A549 (cell line): Measurements from ENCODE around the gene TM4SF18. TPM values are rescaled to one million over a fixed set of nuclear protein-coding genes. Genes with fewer than 3 reads are reported as not detected.
"Not testable (repeated sequence)": the region's sequence is repeated elsewhere in the genome, so short reads cannot be mapped to it uniquely, and the experiment has no call there.

ENCODE experiments used
- ATAC-seq, 2 experiments: fragments of 200-7000 bp in 1 of 2; fragments of >200 bp in 1 of 2; cut with Nextera tagmentation in 1 of 2; cut with Tn5 transposase in 1 of 2; 3 replicates each; pipeline versions ENCODE4 v1.8.0 to v1.9.1; 2018 to 2020; ENCODE audit warnings: mild to moderate bottlenecking in 1 of 2, moderate library complexity in 1 of 2
- CTCF ChIA-PET: fragments of 300-600 bp; sonication (Branson Sonifier 250); formaldehyde crosslinking; extraction: SDS; loops from one replicate; lab custom pipeline; 2021; ENCODE audit warnings: antibody characterized with exemption, inconsistent platforms; lab: Yijun Ruan, JAX
- POLR2A ChIA-PET: fragments of 350-600 bp; formaldehyde crosslinking; extraction: SDS; loops from one replicate; lab custom pipeline; 2021; ENCODE audit warnings: antibody characterized with exemption, inconsistent platforms; lab: Yijun Ruan, JAX
- DNase-seq, 2 experiments: peaks; one replicate each; pipeline versions ENCODE4 v3.0.0 to v3.0.0-alpha.2; 2011 to 2016; ENCODE audit warnings: low read depth in 1 of 2, low spot score in 1 of 2
- FAIRE-seq: peaks from 2 replicates; lab custom pipeline; 2011; peaks lifted over from hg19 to GRCh38; lab: Jason Lieb, UNC
- H3K27ac ChIP-seq, 2 experiments: fragments of >200 bp; sonication (Bioruptor Twin); formaldehyde crosslinking; 3 replicates each; pipeline ENCODE4 v1.5.1; 2016 to 2017
- H3K4me1 ChIP-seq: fragments of >200 bp; sonication (Bioruptor Twin); formaldehyde crosslinking; 3 replicates; pipeline ENCODE4 v1.6.1; 2016
- H3K4me2 ChIP-seq: fragments of >200 bp; sonication (Bioruptor Twin); formaldehyde crosslinking; 3 replicates; pipeline ENCODE4 v1.6.1; 2016
- H3K4me3 ChIP-seq: fragments of >200 bp; sonication (Bioruptor Twin); formaldehyde crosslinking; 3 replicates; pipeline ENCODE4 v1.5.1; 2016
- H3K9me3 ChIP-seq: fragments of >200 bp; sonication (Bioruptor Twin); formaldehyde crosslinking; 3 replicates; pipeline ENCODE4 v1.6.1; 2016
- EHF ChIP-seq: fragments of 250-450 bp; sonication (Bioruptor Pico); IDR thresholded peaks from 2 replicates; pipeline ENCODE4 v1.5.0; 2020; ENCODE audit warnings: mild to moderate bottlenecking
- EHMT2 ChIP-seq: fragments of 200-600 bp; sonication (generic); IDR thresholded peaks from 2 replicates; pipeline ENCODE4 v1.6.1; 2016; ENCODE audit warnings: antibody characterized with exemption, low read depth, mild to moderate bottlenecking, moderate library complexity
- ESRRA ChIP-seq: fragments of 150-350 bp; IDR thresholded peaks from 2 replicates; pipeline ENCODE4 v1.6.1; 2014; ENCODE audit warnings: mild to moderate bottlenecking, low read length, borderline replicate concordance
- FOSB ChIP-seq: fragments of 250-450 bp; sonication (Bioruptor Pico); IDR thresholded peaks from 2 replicates; pipeline ENCODE4 v1.5.0; 2020; ENCODE audit warnings: mild to moderate bottlenecking, moderate library complexity
- FOSL2 ChIP-seq, 2 experiments: fragments of 450-650 bp in 1 of 2; fragments of >200 bp in 1 of 2; sonication (Bioruptor Twin) in 1 of 2; formaldehyde crosslinking; IDR thresholded peaks; 2 replicates each; pipeline versions ENCODE4 v1.5.0 to v1.6.1; 2016 to 2020; ENCODE audit warnings: mild to moderate bottlenecking in 1 of 2, moderate library complexity in 1 of 2
- GATA3 ChIP-seq: IDR thresholded peaks from 2 replicates; pipeline ENCODE4 v1.6.1; 2012; ENCODE audit warnings: borderline replicate concordance
- HEYL ChIP-seq: fragments of 250-450 bp; sonication (Bioruptor Pico); IDR thresholded peaks from 2 replicates; pipeline ENCODE4 v1.8.0; 2021; ENCODE audit warnings: mild to moderate bottlenecking, moderate library complexity
- HOXA7 ChIP-seq: fragments of 250-450 bp; sonication (Bioruptor Pico); IDR thresholded peaks from 2 replicates; pipeline ENCODE4 v1.5.0; 2020; ENCODE audit warnings: mild to moderate bottlenecking, moderate library complexity
- HOXB5 ChIP-seq: fragments of 250-450 bp; sonication (Bioruptor Pico); IDR thresholded peaks from 2 replicates; pipeline ENCODE4 v1.5.0; 2020; ENCODE audit warnings: mild to moderate bottlenecking, moderate library complexity
- KDM1A ChIP-seq: fragments of 200-600 bp; sonication (generic); IDR thresholded peaks from 2 replicates; pipeline ENCODE4 v1.6.1; 2016; ENCODE audit warnings: low read depth, mild to moderate bottlenecking
- KDM5A ChIP-seq: fragments of 200-600 bp; sonication (generic); IDR thresholded peaks from 2 replicates; pipeline ENCODE4 v1.6.1; 2016; ENCODE audit warnings: antibody characterized with exemption, mild to moderate bottlenecking
- NR3C1 ChIP-seq: fragments of >200 bp; sonication (Bioruptor Twin); formaldehyde crosslinking; IDR thresholded peaks from 3 replicates; pipeline ENCODE4 v1.6.1; 2017
- RARB ChIP-seq: fragments of 250-450 bp; sonication (Bioruptor Pico); IDR thresholded peaks from 2 replicates; pipeline ENCODE4 v1.8.0; 2021; ENCODE audit warnings: mild to moderate bottlenecking, moderate library complexity
- RCOR1 ChIP-seq: fragments of 150-350 bp; IDR thresholded peaks from 2 replicates; pipeline ENCODE4 v1.6.1; 2014; ENCODE audit warnings: antibody characterized with exemption, low read length, low read depth
- TP53 ChIP-seq: fragments of 250-450 bp; sonication (Bioruptor Pico); IDR thresholded peaks from 2 replicates; pipeline ENCODE4 v1.5.0; 2021; ENCODE audit warnings: mild to moderate bottlenecking, moderate library complexity
- ZSCAN20 ChIP-seq: fragments of 250-450 bp; sonication (Bioruptor Pico); IDR thresholded peaks from 2 replicates; pipeline ENCODE4 v1.8.0; 2022; ENCODE audit warnings: mild to moderate bottlenecking, moderate library complexity
- WGBS: methylation state at CpG from one replicate; pipeline ENCODE4 v1.1.6; 2017; ENCODE audit errors: missing lambda C conversion rate; 5-methylcytosine and 5-hydroxymethylcytosine counted together
- polyA plus RNA-seq, 4 experiments: library from polyadenylated mRNA; depleted of rRNA in 3 of 4; stranded (reverse); fragments of >200 nt; fragmentation: RNase III in 1 of 4; extraction: RNeasy Plus Mini Kit Qiagen cat#74134 plus additional on column Dnase treatment in 1 of 4; gene quantifications; 2 replicates in 3 of 4; 3 replicates in 1 of 4; pipeline ENCODE4 v1.2.3, GENCODE V29; 2011 to 2017
- TF ChIP-seq, protein P1 (sequence below): fragments of 250-450 bp; sonication (Bioruptor Pico); IDR thresholded peaks from 2 replicates; pipeline ENCODE4 v1.5.0; 2020; ENCODE audit warnings: low read depth, mild to moderate bottlenecking, moderate library complexity
- TF ChIP-seq, protein P2 (sequence below): fragments of 250-450 bp; sonication (Bioruptor Pico); IDR thresholded peaks from 2 replicates; pipeline ENCODE4 v1.5.0; 2021; ENCODE audit warnings: mild to moderate bottlenecking, moderate library complexity, borderline replicate concordance
- TF ChIP-seq, protein P3 (sequence below): IDR thresholded peaks from 2 replicates; pipeline ENCODE4 v1.6.1; 2012
- TF ChIP-seq, protein P4 (sequence below): fragments of >200 bp; sonication (Bioruptor Twin); formaldehyde crosslinking; IDR thresholded peaks from 3 replicates; pipeline ENCODE4 v1.5.1; 2016

Gene TM4SF18
- polyA plus RNA-seq, 2 of the 4 experiments (the other 2 are of a cell fraction): 51.3 to 99.8 TPM

DNA sequence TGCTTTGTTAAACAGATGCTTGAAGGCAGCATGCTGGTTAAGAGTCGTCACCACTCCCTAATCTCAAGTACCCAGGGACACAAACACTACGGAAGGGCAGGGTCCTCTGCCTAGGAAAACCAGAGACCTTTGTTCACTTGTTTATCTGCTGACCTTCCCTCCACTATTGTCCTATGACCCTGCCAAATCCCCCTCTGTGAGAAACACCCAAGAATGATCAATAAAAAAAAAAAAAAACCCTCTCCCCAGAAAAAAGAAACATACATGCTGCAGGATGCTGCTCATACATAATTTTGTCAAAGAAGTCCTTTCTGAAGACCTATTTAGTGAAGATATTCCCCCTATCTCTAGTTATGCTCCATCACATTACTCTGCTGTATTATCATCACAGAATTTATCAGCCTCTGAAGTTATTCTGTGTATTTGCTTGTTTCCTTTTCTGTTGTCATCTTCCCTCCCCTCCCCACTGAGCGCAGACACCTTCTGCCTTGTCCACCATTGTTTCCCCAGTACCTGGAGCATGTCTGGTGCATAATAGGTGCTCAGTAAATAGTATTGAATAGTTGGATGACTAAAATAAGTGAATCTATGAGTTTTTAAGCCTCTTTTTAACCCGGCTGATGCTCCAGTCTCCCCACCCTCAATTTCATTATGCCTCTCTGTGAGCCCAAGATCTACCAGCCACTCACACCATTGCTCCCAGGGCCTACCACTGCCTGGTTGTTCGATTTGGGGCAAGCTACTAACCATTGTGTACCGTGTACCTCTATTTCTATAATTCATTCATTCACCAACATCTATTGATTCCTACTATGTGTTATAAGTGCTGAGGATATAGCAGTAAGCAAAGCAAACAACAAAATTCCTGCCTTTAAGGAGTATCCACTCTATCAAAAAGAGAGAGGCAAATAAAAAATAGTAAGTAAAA lies 48.0 kb upstream of the TM4SF18 start:
- ChIA-PET CTCF (interaction anchor here (0.9 to 2.4 kb wide), 6 partner anchors 9 to 262 kb away, joined by 3 to 9 read pairs (median 4); no protein-coding TSS in a partner anchor), POLR2A (interaction anchor here (0.8 kb wide), 1 partner anchor 8 kb away, joined by 6 read pairs; no protein-coding TSS in a partner anchor)
- H3K9me3 ChIP-seq: no peaks in the 10 kb centered on the region
- 24% methylated on average over 6 of the region's 6 CpGs for WGBS
- TF ChIP-seq, protein P1, sequence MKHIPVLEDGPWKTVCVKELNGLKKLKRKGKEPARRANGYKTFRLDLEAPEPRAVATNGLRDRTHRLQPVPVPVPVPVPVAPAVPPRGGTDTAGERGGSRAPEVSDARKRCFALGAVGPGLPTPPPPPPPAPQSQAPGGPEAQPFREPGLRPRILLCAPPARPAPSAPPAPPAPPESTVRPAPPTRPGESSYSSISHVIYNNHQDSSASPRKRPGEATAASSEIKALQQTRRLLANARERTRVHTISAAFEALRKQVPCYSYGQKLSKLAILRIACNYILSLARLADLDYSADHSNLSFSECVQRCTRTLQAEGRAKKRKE: peak; percentile 52
- peak; percentile 90 for TF ChIP-seq HOXA7 (CRISPR knock-in tag)
- TF ChIP-seq FOSB (CRISPR knock-in tag): peak; percentile 90
- peak; percentile 16; the same call in 1 of the 2 replicates for TF ChIP-seq HEYL (CRISPR knock-in tag)
- TF ChIP-seq EHF (CRISPR knock-in tag): peak; percentile 76; the same call in 1 of the 2 replicates
- TF ChIP-seq RCOR1: no peak
- peak; percentile 59; the same call in 1 of the 2 replicates for TF ChIP-seq RARB (CRISPR knock-in tag)
- TF ChIP-seq KDM1A: no peak
- DNase-seq (no peak), ATAC-seq (no peak), FAIRE-seq (no peak)
- peak overlapping the region; percentile 70 for H3K4me2 ChIP-seq
- peak overlapping the region; percentile 93 to 94 for H3K27ac ChIP-seq
- peaks cover 69% of the 10 kb centered on the region for H3K4me1 ChIP-seq
- no peak overlapping the region for H3K4me3 ChIP-seq

DNA sequence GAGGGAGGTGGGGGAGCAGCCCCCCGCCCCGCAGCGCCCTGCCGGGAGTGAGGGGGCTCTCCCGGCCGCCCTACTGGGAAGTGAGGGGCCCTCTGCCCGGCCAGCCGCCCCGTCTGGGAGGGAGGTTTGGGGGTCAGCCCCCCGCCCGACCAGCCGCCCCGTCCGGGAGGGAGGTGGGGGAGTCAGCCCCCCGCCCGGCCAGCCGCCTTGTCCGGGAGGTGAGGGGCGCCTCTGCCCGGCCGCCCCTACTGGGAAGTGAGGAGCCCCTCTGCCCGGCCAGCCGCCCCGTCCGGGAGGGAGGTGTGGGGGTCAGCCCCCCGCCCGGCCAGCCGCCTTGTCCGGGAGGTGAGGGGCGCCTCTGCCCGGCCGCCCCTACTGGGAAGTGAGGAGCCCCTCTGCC lies 46.8 kb upstream of the TM4SF18 start:
- ATAC-seq, POLR2A ChIA-PET: not testable (repeated sequence)
- H3K4me1 ChIP-seq: peaks cover 57% of the 10 kb centered on the region

DNA sequence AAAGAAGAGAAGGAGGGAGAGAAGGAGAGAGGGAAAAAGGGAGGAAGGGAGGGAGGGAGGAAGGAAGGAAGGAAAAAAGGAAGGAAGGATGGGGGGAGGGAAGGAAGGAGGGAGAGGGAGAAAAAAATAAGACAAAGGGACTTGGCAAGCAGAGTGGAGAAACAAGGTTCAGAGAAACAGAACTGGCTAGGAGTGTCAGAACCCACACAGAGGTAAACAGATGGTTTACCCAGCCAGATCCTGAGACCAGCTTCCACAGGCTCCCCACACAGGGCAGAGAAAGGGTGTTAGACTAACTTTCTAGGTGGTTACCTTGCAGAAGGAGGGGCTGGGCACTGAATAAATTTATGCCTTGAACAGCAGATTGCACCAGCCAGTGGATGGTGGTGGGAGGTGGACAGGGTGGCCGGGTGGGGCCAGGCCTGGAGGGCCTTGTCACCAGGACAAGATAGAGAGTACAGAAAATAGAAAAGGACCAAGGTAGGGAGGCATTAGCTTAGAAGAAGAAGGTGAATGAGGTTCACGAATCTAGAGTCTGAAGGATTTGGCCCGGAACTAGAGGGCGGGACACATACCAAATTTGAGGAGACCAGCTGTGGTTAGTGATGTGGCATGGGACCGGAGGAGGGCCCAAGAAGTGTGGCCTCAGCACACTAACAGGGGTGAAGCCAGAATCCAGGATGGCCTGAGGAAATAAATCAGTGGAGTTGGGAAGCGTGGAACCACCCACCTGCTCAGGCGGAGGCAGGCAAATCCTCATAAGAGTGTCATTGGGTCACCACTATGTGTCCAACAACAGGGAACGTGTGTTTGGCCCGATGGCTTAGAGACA lies 45.3 kb upstream of the TM4SF18 start:
- H3K4me3 ChIP-seq: peak overlapping the region; percentile 58; the same call in 2 of the 3 replicates
- CTCF ChIA-PET: interaction anchor here (1.1 to 3.4 kb wide), 4 partner anchors 10 to 258 kb away, joined by 4 to 11 read pairs (median 6); no protein-coding TSS in a partner anchor
- FAIRE-seq: no peak
- TF ChIP-seq, protein P1: 0 out of 2 replicates have a peak, but pooled peaks have one; percentile 49
- peak; percentile 79 for TF ChIP-seq HOXA7 (CRISPR knock-in tag)
- no peak for TF ChIP-seq TP53
- no peak for TF ChIP-seq FOSL2 (IDR thresholded peaks at IDR 0.05)
- peak; percentile 26; the same call in 1 of the 2 replicates for TF ChIP-seq FOSL2 (CRISPR knock-in tag; IDR thresholded peaks at IDR 0.05)
- TF ChIP-seq, protein P2, sequence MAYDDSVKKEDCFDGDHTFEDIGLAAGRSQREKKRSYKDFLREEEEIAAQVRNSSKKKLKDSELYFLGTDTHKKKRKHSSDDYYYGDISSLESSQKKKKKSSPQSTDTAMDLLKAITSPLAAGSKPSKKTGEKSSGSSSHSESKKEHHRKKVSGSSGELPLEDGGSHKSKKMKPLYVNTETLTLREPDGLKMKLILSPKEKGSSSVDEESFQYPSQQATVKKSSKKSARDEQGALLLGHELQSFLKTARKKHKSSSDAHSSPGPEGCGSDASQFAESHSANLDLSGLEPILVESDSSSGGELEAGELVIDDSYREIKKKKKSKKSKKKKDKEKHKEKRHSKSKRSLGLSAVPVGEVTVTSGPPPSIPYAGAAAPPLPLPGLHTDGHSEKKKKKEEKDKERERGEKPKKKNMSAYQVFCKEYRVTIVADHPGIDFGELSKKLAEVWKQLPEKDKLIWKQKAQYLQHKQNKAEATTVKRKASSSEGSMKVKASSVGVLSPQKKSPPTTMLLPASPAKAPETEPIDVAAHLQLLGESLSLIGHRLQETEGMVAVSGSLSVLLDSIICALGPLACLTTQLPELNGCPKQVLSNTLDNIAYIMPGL (CRISPR knock-in tag): no peak
- TF ChIP-seq KDM5A: no peak
- TF ChIP-seq HEYL (CRISPR knock-in tag): peak; percentile 58; the same call in 1 of the 2 replicates
- no peak for TF ChIP-seq EHMT2
- TF ChIP-seq FOSB (CRISPR knock-in tag): peak; percentile 86
- TF ChIP-seq RARB (CRISPR knock-in tag): peak; percentile 73; the same call in 1 of the 2 replicates
- TF ChIP-seq, protein P3, sequence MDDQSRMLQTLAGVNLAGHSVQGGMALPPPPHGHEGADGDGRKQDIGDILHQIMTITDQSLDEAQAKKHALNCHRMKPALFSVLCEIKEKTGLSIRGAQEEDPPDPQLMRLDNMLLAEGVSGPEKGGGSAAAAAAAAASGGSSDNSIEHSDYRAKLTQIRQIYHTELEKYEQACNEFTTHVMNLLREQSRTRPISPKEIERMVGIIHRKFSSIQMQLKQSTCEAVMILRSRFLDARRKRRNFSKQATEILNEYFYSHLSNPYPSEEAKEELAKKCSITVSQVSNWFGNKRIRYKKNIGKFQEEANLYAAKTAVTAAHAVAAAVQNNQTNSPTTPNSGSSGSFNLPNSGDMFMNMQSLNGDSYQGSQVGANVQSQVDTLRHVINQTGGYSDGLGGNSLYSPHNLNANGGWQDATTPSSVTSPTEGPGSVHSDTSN: no peak
- TF ChIP-seq ZSCAN20 (CRISPR knock-in tag): no peak
- peak; percentile 43 for TF ChIP-seq HOXB5 (CRISPR knock-in tag)
- TF ChIP-seq GATA3: no peak
- TF ChIP-seq ESRRA: no peak
- TF ChIP-seq NR3C1: no peak
- TF ChIP-seq, protein P4, sequence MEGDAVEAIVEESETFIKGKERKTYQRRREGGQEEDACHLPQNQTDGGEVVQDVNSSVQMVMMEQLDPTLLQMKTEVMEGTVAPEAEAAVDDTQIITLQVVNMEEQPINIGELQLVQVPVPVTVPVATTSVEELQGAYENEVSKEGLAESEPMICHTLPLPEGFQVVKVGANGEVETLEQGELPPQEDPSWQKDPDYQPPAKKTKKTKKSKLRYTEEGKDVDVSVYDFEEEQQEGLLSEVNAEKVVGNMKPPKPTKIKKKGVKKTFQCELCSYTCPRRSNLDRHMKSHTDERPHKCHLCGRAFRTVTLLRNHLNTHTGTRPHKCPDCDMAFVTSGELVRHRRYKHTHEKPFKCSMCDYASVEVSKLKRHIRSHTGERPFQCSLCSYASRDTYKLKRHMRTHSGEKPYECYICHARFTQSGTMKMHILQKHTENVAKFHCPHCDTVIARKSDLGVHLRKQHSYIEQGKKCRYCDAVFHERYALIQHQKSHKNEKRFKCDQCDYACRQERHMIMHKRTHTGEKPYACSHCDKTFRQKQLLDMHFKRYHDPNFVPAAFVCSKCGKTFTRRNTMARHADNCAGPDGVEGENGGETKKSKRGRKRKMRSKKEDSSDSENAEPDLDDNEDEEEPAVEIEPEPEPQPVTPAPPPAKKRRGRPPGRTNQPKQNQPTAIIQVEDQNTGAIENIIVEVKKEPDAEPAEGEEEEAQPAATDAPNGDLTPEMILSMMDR: no peak

More for the DNA sequence above, 46.8 kb upstream of the TM4SF18 start:
- H3K4me3 ChIP-seq, DNase-seq, H3K4me2 ChIP-seq, H3K9me3 ChIP-seq, FAIRE-seq: not testable (repeated sequence)
- WGBS: no CpG with 5 or more reads among the region's 32 CpGs
- peak overlapping the region in 1 of 2 experiments; percentile 92; a peak in 3 of 6 replicates for H3K27ac ChIP-seq
- CTCF ChIA-PET: interaction anchor here (0.6 kb wide), 1 partner anchor 391 kb away, joined by 3 read pairs; no protein-coding TSS in a partner anchor

More for the DNA sequence above, 45.3 kb upstream of the TM4SF18 start:
- Histone ChIP-seq H3K9me3 (no peaks in the 10 kb centered on the region), H3K4me1 (peaks cover 53% of the 10 kb centered on the region), H3K27ac (peak overlapping the region; percentile 88 to 92), H3K4me2 (peak overlapping the region; percentile 91)
- peak in 1 of 2 experiments; percentile 5; a peak in 3 of 6 replicates for ATAC-seq
- DNase-seq: no peak
- 74% methylated on average over 9 of the region's 9 CpGs for WGBS
- POLR2A ChIA-PET: interaction anchor here (1.0 to 2.8 kb wide), 5 partner anchors 8 to 78 kb away, joined by 3 to 23 read pairs (median 3); no protein-coding TSS in a partner anchor
